Trophoblast cell (in vitro differentiated cells and primary cell): ENCODE results near the gene LAMA2.

ENCODE experiments used
- DNase-seq, 2 donors: peaks; one replicate each; pipeline ENCODE4 v3.0.0-alpha.2; 2016
- H2AFZ ChIP-seq: 2 replicates; pipeline ENCODE4 v1.6.1; 2013; ENCODE audit warnings: low read length, moderate library complexity, mild to moderate bottlenecking; ENCODE audit not compliant: insufficient read depth, poor library complexity
- H2AK5ac ChIP-seq: 2 replicates; pipeline ENCODE4 v1.6.1; 2013; ENCODE audit warnings: mild to moderate bottlenecking, low read length
- H2BK120ac ChIP-seq: 2 replicates; pipeline ENCODE4 v1.6.1; 2013; ENCODE audit warnings: low read length, mild to moderate bottlenecking, moderate library complexity; ENCODE audit not compliant: insufficient read depth, poor library complexity
- H2BK12ac ChIP-seq: 2 replicates; pipeline ENCODE4 v1.6.1; 2013; ENCODE audit warnings: mild to moderate bottlenecking, low read length, moderate library complexity
- H2BK5ac ChIP-seq: 2 replicates; pipeline ENCODE4 v1.6.1; 2013; ENCODE audit warnings: low read length, low read depth, moderate library complexity, mild to moderate bottlenecking; ENCODE audit not compliant: poor library complexity
- H3K14ac ChIP-seq: 2 replicates; pipeline ENCODE4 v1.6.1; 2013; ENCODE audit warnings: mild to moderate bottlenecking, low read length
- H3K18ac ChIP-seq: 2 replicates; pipeline ENCODE4 v1.6.1; 2013; ENCODE audit warnings: mild to moderate bottlenecking, low read length
- H3K23ac ChIP-seq: 2 replicates; pipeline ENCODE4 v1.6.1; 2013; ENCODE audit warnings: low read length
- H3K27ac ChIP-seq: 2 replicates; pipeline ENCODE4 v1.5.1; 2013; ENCODE audit warnings: low read depth, mild to moderate bottlenecking, inconsistent platforms, low read length, moderate library complexity
- H3K27me3 ChIP-seq: 2 replicates; pipeline ENCODE4 v1.6.1; 2013; ENCODE audit warnings: inconsistent platforms, mild to moderate bottlenecking, low read length, moderate library complexity; ENCODE audit not compliant: insufficient read depth
- H3K36me3 ChIP-seq, 2 experiments: 1 replicate in 1 of 2; 2 replicates in 1 of 2; pipeline ENCODE4 v1.6.1; 2013; ENCODE audit warnings: low read length in 2 of 2, mild to moderate bottlenecking in 2 of 2, moderate library complexity in 1 of 2; ENCODE audit not compliant: insufficient read depth in 2 of 2, control insufficient read depth in 1 of 2
- H3K4ac ChIP-seq: 2 replicates; pipeline ENCODE4 v1.6.1; 2013; ENCODE audit warnings: low read depth, mild to moderate bottlenecking, low read length, moderate library complexity
- H3K4me1 ChIP-seq, 2 experiments: 1 replicate in 1 of 2; 2 replicates in 1 of 2; pipeline ENCODE4 v1.6.1; 2013; ENCODE audit warnings: low read length in 2 of 2, mild to moderate bottlenecking in 2 of 2, moderate library complexity in 1 of 2; ENCODE audit not compliant: insufficient read depth in 2 of 2, control insufficient read depth in 1 of 2
- H3K4me2 ChIP-seq: 2 replicates; pipeline ENCODE4 v1.6.1; 2013; ENCODE audit warnings: inconsistent platforms, mild to moderate bottlenecking, low read length, moderate library complexity
- H3K4me3 ChIP-seq: 2 replicates; pipeline ENCODE4 v1.5.1; 2013; ENCODE audit warnings: mild to moderate bottlenecking, low read depth, low read length, inconsistent platforms
- H3K79me1 ChIP-seq: one replicate; pipeline ENCODE4 v1.6.1; 2013; ENCODE audit warnings: low read length
- H3K79me2 ChIP-seq: 2 replicates; pipeline ENCODE4 v1.6.1; 2013; ENCODE audit warnings: low read length, mild to moderate bottlenecking; ENCODE audit not compliant: control insufficient read depth, insufficient read depth, poor library complexity
- H3K9ac ChIP-seq: 2 replicates; pipeline ENCODE4 v1.6.1; 2013; ENCODE audit warnings: mild to moderate bottlenecking, low read length
- H3K9me3 ChIP-seq: 2 replicates; pipeline ENCODE4 v1.6.1; 2013; ENCODE audit warnings: low read depth, mild to moderate bottlenecking, control low read depth, inconsistent platforms, low read length; ENCODE audit not compliant: insufficient read depth
- H4K12ac ChIP-seq: 2 replicates; pipeline ENCODE4 v1.6.1; 2013; ENCODE audit warnings: low read depth, mild to moderate bottlenecking, low read length, moderate library complexity
- H4K8ac ChIP-seq: 2 replicates; pipeline ENCODE4 v1.6.1; 2013; ENCODE audit warnings: low read depth, mild to moderate bottlenecking, low read length, moderate library complexity
- H4K91ac ChIP-seq: one replicate; pipeline ENCODE4 v1.6.1; 2013; ENCODE audit warnings: low read depth, mild to moderate bottlenecking, low read length, moderate library complexity
- WGBS: extraction: QIAGEN DNeasy Blood & Tissue Kit; methylation state at CpG from one replicate; pipeline ENCODE4 v1.1.7; 2013; ENCODE audit warnings: missing lambda C conversion rate; ENCODE audit not compliant: insufficient read length, insufficient coverage; ENCODE audit errors: extremely low coverage; 5-methylcytosine and 5-hydroxymethylcytosine counted together

LAMA2 gene

GRCh38 chr6:129475477-129476247 lies 592.7 kb downstream of the LAMA2 start:
- Histone ChIP-seq H4K8ac (no peak overlapping the region), H3K79me2 (no peaks in the 10 kb centered on the region), H3K9ac (no peak overlapping the region), H3K4me3 (no peak overlapping the region), H3K4ac (no peak overlapping the region), H3K23ac (no peak overlapping the region), H2BK12ac (no peak overlapping the region), H3K14ac (no peak overlapping the region), H3K4me1 (no peaks in the 10 kb centered on the region), H4K12ac (no peak overlapping the region), H3K18ac (no peak overlapping the region), H3K27ac (no peak overlapping the region), H3K36me3 (no peaks in the 10 kb centered on the region), H3K9me3 (no peaks in the 10 kb centered on the region), H2BK120ac (no peak overlapping the region), H3K27me3 (no peaks in the 10 kb centered on the region), H2AFZ (no peak overlapping the region), H4K91ac (no peak overlapping the region), H3K79me1 (no peaks in the 10 kb centered on the region), H2BK5ac (no peak overlapping the region), H3K4me2 (no peak overlapping the region), H2AK5ac (no peak overlapping the region)
- WGBS: no CpG with 5 or more reads among the region's 7 CpGs
- DNase-seq: no peak

GRCh38 chr6:129476248-129476564 lies 593.3 kb downstream of the LAMA2 start:
- WGBS: no CpG with 5 or more reads among the region's 4 CpGs
- Histone ChIP-seq H4K8ac (no peak overlapping the region), H2BK120ac (no peak overlapping the region), H2BK5ac (no peak overlapping the region), H3K79me1 (no peaks in the 10 kb centered on the region), H3K36me3 (no peaks in the 10 kb centered on the region), H3K4me3 (no peak overlapping the region), H3K9me3 (no peaks in the 10 kb centered on the region), H2BK12ac (no peak overlapping the region), H3K79me2 (no peaks in the 10 kb centered on the region), H3K4me2 (no peak overlapping the region), H2AFZ (no peak overlapping the region), H3K9ac (no peak overlapping the region), H3K4me1 (no peaks in the 10 kb centered on the region), H3K27ac (no peak overlapping the region), H2AK5ac (no peak overlapping the region), H4K91ac (no peak overlapping the region), H4K12ac (no peak overlapping the region), H3K14ac (no peak overlapping the region), H3K27me3 (no peaks in the 10 kb centered on the region), H3K18ac (no peak overlapping the region), H3K4ac (no peak overlapping the region), H3K23ac (no peak overlapping the region)
- DNase-seq: no peak

GRCh38 chr6:129476810-129477209 lies 593.9 kb downstream of the LAMA2 start:
- no peak overlapping the region for H2BK5ac ChIP-seq
- H2BK12ac ChIP-seq: no peak overlapping the region
- H2AK5ac ChIP-seq: no peak overlapping the region
- no peak overlapping the region for H3K14ac ChIP-seq
- H4K12ac ChIP-seq: no peak overlapping the region
- no peaks in the 10 kb centered on the region for H3K27me3 ChIP-seq
- no peak overlapping the region for H3K9ac ChIP-seq
- no peaks in the 10 kb centered on the region for H3K79me2 ChIP-seq
- no peak overlapping the region for H3K4me3 ChIP-seq
- DNase-seq: no peak
- H4K91ac ChIP-seq: no peak overlapping the region
- no peak overlapping the region for H2BK120ac ChIP-seq
- H3K18ac ChIP-seq: no peak overlapping the region
- no peaks in the 10 kb centered on the region for H3K79me1 ChIP-seq
- no peak overlapping the region for H2AFZ ChIP-seq
- no peak overlapping the region for H3K4ac ChIP-seq
- no peak overlapping the region for H3K23ac ChIP-seq
- H3K36me3 ChIP-seq: no peaks in the 10 kb centered on the region
- no peak overlapping the region for H3K4me2 ChIP-seq
- no CpG with 5 or more reads among the region's 4 CpGs for WGBS
- no peaks in the 10 kb centered on the region for H3K9me3 ChIP-seq
- H4K8ac ChIP-seq: no peak overlapping the region
- H3K4me1 ChIP-seq: no peaks in the 10 kb centered on the region
- H3K27ac ChIP-seq: no peak overlapping the region

- H3K9ac ChIP-seq: no peak overlapping the region
- WGBS: no CpG with 5 or more reads among the region's 4 CpGs
- no peak overlapping the region for H4K12ac ChIP-seq
- no peak overlapping the region for H3K14ac ChIP-seq
- no peak overlapping the region for H2AK5ac ChIP-seq
- H3K4me3 ChIP-seq: no peak overlapping the region
- no peak overlapping the region for H4K8ac ChIP-seq
- no peak overlapping the region for H2BK5ac ChIP-seq
- no peak overlapping the region for H3K18ac ChIP-seq
- no peak overlapping the region for H2BK120ac ChIP-seq
- no peak overlapping the region for H3K27ac ChIP-seq
- H3K79me2 ChIP-seq: no peaks in the 10 kb centered on the region
- H3K9me3 ChIP-seq: no peaks in the 10 kb centered on the region
- no peak for DNase-seq
- no peaks in the 10 kb centered on the region for H3K79me1 ChIP-seq
- H3K27me3 ChIP-seq: no peaks in the 10 kb centered on the region
- H3K4me2 ChIP-seq: no peak overlapping the region
- H4K91ac ChIP-seq: no peak overlapping the region
- H2AFZ ChIP-seq: no peak overlapping the region
- H3K23ac ChIP-seq: no peak overlapping the region
- no peaks in the 10 kb centered on the region for H3K4me1 ChIP-seq
- H2BK12ac ChIP-seq: no peak overlapping the region
- H3K4ac ChIP-seq: no peak overlapping the region
- no peaks in the 10 kb centered on the region for H3K36me3 ChIP-seq
These were observed 595.4 kb downstream of the LAMA2 start for GRCh38 chr6:129478379-129478778.
